Uterus (tissue), 2 donors: ENCODE data around the gene LHFPL6.

ENCODE experiments used
- POLR2A ChIP-seq, 2 donors: fragments of 450-650 bp; IDR thresholded peaks; one replicate each; pipeline ENCODE4 v1.6.1; 2016; ENCODE audit warnings: antibody characterized with exemption in 2 of 2, mild to moderate bottlenecking in 1 of 2, moderate library complexity in 1 of 2
- TF ChIP-seq, protein P1 (sequence below), 4 experiments: fragments of 200-600 bp in 2 of 4; fragments of 450-650 bp in 2 of 4; sonication (generic) in 2 of 4; IDR thresholded peaks; one replicate each; pipeline ENCODE4 v1.5.1; 2016 to 2019; ENCODE audit warnings: antibody characterized with exemption in 4 of 4, mild to moderate bottlenecking in 2 of 4, moderate library complexity in 1 of 4

DNA sequence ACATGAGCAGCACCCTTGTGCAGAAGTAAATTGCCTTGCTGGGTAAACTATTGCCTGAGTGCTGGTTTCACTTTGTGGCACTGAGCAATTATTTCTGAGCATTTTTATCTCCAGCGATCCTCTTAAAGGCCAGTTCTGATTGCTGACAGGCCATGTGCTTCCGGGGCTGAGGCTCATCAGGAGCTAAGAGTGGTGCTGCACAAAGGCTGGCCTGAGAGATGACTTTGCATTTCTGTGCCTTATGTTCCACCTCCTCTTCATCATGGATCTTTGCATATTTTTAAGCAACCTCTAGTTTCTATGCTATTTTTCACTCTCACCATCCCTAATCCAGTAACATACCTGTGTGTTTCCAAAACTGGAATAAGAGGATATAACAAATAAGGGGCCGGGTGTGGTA, 34.9 kb upstream of the LHFPL6 start:
- TF ChIP-seq, protein P1, sequence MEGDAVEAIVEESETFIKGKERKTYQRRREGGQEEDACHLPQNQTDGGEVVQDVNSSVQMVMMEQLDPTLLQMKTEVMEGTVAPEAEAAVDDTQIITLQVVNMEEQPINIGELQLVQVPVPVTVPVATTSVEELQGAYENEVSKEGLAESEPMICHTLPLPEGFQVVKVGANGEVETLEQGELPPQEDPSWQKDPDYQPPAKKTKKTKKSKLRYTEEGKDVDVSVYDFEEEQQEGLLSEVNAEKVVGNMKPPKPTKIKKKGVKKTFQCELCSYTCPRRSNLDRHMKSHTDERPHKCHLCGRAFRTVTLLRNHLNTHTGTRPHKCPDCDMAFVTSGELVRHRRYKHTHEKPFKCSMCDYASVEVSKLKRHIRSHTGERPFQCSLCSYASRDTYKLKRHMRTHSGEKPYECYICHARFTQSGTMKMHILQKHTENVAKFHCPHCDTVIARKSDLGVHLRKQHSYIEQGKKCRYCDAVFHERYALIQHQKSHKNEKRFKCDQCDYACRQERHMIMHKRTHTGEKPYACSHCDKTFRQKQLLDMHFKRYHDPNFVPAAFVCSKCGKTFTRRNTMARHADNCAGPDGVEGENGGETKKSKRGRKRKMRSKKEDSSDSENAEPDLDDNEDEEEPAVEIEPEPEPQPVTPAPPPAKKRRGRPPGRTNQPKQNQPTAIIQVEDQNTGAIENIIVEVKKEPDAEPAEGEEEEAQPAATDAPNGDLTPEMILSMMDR (IDR thresholded peaks at IDR 0.05): no peak
- TF ChIP-seq POLR2A (IDR thresholded peaks at IDR 0.05): no peak
